Fibroblast of villous mesenchyme (primary cell): ENCODE measurements around the gene TTLL12. TPM values are rescaled to one million over a fixed set of nuclear protein-coding genes. Genes with fewer than 3 reads are reported as not detected.

Experiments
- DNase-seq: peaks from one replicate; pipeline ENCODE4 v3.0.0-alpha.2; 2010; ENCODE audit warnings: low read depth
- H3K4me3 ChIP-seq: 2 replicates; pipeline ENCODE4 v1.5.1; 2011; ENCODE audit warnings: low read depth, mild to moderate bottlenecking, low read length
- total RNA-seq: library from RNA; depleted of rRNA; stranded (reverse); fragments of >200 nt; gene quantifications from 2 replicates; pipeline ENCODE4 v1.2.3, GENCODE V29; 2012
- TF ChIP-seq, protein P1 (sequence below): IDR thresholded peaks from 2 replicates; pipeline ENCODE4 v1.5.1; 2012; ENCODE audit warnings: low read depth, mild to moderate bottlenecking, low read length; ENCODE audit not compliant: insufficient read depth

Gene TTLL12
- total RNA-seq, 1 donor, result 22.9 TPM

GRCh38 chr22:43163241-43163795 is 23.6 kb downstream of the TTLL12 start:
- TF ChIP-seq, protein P1, sequence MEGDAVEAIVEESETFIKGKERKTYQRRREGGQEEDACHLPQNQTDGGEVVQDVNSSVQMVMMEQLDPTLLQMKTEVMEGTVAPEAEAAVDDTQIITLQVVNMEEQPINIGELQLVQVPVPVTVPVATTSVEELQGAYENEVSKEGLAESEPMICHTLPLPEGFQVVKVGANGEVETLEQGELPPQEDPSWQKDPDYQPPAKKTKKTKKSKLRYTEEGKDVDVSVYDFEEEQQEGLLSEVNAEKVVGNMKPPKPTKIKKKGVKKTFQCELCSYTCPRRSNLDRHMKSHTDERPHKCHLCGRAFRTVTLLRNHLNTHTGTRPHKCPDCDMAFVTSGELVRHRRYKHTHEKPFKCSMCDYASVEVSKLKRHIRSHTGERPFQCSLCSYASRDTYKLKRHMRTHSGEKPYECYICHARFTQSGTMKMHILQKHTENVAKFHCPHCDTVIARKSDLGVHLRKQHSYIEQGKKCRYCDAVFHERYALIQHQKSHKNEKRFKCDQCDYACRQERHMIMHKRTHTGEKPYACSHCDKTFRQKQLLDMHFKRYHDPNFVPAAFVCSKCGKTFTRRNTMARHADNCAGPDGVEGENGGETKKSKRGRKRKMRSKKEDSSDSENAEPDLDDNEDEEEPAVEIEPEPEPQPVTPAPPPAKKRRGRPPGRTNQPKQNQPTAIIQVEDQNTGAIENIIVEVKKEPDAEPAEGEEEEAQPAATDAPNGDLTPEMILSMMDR, result no peak
- no peak overlapping the region for H3K4me3 ChIP-seq
- no peak for DNase-seq

DNA sequence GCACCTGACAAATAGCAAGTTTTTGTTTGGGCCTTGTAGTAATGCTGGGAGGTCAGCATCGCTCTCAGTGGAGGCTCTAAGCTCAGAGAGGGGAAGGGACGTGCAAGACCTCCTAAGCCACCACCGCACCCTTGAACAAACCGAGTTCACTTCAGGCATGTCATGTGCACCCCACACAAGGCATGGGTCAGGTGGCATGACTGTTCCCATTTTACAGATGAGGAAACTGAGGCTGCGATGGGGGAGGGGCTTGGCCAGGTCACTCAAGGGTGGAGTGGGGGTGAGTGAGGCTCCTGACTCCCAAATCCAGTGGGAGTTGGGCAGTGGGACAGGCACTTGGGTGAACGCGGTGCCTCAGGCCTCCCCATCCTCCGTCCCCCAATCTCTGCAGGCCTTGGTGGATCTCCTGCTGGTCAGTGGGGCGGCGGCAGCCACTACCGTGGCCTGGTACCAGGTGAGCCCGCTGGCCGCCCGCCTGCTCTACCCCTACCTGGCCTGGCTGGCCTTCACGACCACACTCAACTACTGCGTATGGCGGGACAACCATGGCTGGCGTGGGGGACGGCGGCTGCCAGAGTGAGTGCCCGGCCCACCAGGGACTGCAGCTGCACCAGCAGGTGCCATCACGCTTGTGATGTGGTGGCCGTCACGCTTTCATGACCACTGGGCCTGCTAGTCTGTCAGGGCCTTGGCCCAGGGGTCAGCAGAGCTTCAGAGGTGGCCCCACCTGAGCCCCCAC is 24.4 kb downstream of the TTLL12 start:
- TF ChIP-seq, protein P1, result no peak
- no peak for DNase-seq
- H3K4me3 ChIP-seq, result no peak overlapping the region

DNA sequence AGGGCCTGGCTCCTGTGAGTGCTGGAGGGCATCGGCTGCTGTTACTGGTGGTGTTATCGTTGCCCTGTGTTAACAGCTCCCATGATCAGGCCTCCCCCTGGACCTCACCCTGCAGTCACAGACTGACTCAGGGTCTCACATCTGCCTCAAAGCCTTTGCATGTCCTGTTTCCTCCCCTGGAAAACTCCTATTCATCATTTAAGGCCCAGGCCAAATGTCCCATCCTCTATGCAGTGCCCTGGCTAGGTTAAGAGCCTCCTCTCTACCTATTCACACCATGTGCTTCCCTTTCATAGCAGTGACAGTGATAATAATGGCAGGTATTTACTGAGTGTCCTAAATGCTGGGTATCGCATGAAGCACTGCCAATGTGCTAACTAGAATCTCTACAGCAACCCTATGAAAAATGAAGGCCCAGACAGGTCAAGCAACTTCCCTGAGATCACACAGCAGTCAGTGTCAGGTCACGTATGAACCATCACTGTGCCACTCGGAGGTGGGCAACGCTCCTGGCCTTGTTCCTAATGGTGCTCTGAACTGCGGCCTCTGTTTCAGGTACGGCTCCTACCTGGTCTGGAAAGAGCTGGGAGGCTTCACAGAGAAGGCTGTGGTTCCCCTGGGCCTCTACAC is 26.3 kb downstream of the TTLL12 start:
- TF ChIP-seq, protein P1, result no peak
- DNase-seq, result no peak
- H3K4me3 ChIP-seq, result no peak overlapping the region

DNA sequence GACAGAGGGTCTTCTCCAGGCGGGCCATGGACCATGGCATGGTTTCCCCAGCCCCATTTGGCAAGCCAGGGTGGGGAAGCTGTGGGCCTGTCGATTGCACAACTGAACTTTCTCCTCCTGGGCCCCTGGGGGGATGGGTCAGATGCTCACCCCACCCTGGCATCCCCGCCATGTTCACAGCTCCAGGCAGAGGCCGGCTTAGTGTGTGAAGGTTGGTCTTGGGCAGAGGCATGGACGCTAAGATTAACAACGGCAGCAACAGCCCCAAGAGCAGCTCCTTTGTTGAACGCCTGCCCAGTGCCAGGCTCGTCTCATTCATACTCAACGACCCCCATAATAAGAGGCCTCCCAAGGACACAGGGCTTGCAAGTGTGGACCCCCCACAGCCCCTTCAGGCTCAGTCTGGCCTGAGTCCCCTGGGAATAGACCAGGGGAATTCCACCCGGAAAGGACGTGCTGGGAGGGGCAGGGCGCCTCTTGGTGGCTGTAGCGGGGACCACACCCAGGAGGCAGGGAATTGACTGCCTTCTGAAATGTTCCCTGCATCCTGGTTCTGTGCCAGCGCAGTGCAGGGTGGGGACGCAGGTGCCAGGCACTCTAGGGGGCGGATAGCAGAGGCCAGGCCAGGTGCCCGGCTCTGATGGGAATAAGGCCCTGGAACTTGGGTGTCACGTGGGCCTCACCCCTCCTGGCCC is 27.3 kb downstream of the TTLL12 start:
- no peak for DNase-seq
- no peak overlapping the region for H3K4me3 ChIP-seq
- TF ChIP-seq, protein P1, result peak; percentile 41

- no peak for DNase-seq
- TF ChIP-seq, protein P1, result no peak
- H3K4me3 ChIP-seq, result no peak overlapping the region
Observed at GRCh38 chr22:43158778-43159483, 28.0 kb downstream of the TTLL12 start.

DNA sequence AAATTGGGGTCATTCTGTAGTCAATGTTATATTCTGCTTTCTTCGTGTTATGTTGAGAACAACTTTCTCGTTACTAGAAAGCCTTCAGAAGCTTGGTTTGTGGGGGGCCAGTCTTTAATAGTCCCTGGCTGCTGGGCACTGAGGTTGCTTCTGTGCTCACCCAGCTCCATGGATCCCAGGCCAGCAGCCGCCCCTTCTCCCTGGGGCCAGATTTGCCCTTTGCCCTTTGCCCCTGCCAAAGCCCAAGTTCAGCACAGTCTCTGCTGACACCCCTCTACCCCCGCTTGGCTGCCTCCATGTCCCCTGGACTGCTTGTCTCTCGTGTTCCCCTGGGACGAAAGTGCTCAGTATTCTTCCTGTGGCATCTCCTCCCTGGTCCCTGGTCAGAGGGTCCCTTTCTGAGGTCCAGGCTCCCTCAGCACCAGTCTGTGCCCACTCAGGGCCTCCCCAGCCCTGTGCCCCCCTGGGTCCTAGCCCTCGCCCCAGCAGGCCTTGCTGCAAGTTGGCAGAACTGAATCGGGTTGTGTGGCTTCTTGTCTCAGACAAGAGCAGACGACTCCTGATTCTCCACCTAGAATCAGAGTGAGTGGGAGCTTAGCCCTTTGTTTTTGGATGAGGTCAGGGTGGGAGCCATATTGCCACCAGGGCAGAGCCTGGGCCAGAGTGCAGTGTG is 28.9 kb downstream of the TTLL12 start:
- TF ChIP-seq, protein P1, result no peak
- DNase-seq, result no peak

More for the DNA sequence above, 28.9 kb downstream of the TTLL12 start:
- H3K4me3 ChIP-seq, result no peak overlapping the region
